Skeletal muscle tissue (tissue), 4 donors: ENCODE results near the gene TRIM36. TPM values are rescaled to one million over a fixed set of nuclear protein-coding genes. Genes with fewer than 3 reads are reported as not detected.

Experiments
- H3K27ac ChIP-seq: one replicate; pipeline ENCODE4 v1.7.0; 2013; ENCODE audit warnings: mild to moderate bottlenecking, low read depth, low read length, inconsistent platforms
- H3K27me3 ChIP-seq, 3 donors: one replicate each; pipeline ENCODE4 v1.7.0; 2013; ENCODE audit warnings: low read length in 3 of 3; ENCODE audit not compliant: control insufficient read depth in 3 of 3, insufficient read depth in 3 of 3
- H3K36me3 ChIP-seq, 3 donors: one replicate each; pipeline ENCODE4 v1.7.0; 2013; ENCODE audit warnings: low read length in 3 of 3; ENCODE audit not compliant: control insufficient read depth in 3 of 3, insufficient read depth in 3 of 3
- H3K4me1 ChIP-seq, 3 donors: one replicate each; pipeline ENCODE4 v1.7.0; 2013; ENCODE audit warnings: low read length in 3 of 3, mild to moderate bottlenecking in 3 of 3; ENCODE audit not compliant: control insufficient read depth in 3 of 3, insufficient read depth in 3 of 3
- H3K4me3 ChIP-seq, 3 donors: one replicate each; pipeline ENCODE4 v1.7.0; 2013; ENCODE audit warnings: low read length in 3 of 3
- H3K9ac ChIP-seq, 3 donors: one replicate each; pipeline ENCODE4 v1.7.0; 2013; ENCODE audit warnings: low read length in 3 of 3, mild to moderate bottlenecking in 3 of 3, moderate library complexity in 2 of 3, low read depth in 1 of 3
- H3K9me3 ChIP-seq, 3 donors: one replicate each; pipeline ENCODE4 v1.7.0; 2013; ENCODE audit warnings: low read length in 3 of 3; ENCODE audit not compliant: control insufficient read depth in 3 of 3
- total RNA-seq: library from RNA; depleted of rRNA; stranded (reverse); fragments of >200 nt; gene quantifications from one replicate; pipeline ENCODE4 v1.2.3, GENCODE V29; 2014
- donor health status: Osteomylitis.

TRIM36 gene, protein sequence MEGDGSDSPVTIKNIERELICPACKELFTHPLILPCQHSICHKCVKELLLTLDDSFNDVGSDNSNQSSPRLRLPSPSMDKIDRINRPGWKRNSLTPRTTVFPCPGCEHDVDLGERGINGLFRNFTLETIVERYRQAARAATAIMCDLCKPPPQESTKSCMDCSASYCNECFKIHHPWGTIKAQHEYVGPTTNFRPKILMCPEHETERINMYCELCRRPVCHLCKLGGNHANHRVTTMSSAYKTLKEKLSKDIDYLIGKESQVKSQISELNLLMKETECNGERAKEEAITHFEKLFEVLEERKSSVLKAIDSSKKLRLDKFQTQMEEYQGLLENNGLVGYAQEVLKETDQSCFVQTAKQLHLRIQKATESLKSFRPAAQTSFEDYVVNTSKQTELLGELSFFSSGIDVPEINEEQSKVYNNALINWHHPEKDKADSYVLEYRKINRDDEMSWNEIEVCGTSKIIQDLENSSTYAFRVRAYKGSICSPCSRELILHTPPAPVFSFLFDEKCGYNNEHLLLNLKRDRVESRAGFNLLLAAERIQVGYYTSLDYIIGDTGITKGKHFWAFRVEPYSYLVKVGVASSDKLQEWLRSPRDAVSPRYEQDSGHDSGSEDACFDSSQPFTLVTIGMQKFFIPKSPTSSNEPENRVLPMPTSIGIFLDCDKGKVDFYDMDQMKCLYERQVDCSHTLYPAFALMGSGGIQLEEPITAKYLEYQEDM
- total RNA-seq: 2.6 TPM

DNA sequence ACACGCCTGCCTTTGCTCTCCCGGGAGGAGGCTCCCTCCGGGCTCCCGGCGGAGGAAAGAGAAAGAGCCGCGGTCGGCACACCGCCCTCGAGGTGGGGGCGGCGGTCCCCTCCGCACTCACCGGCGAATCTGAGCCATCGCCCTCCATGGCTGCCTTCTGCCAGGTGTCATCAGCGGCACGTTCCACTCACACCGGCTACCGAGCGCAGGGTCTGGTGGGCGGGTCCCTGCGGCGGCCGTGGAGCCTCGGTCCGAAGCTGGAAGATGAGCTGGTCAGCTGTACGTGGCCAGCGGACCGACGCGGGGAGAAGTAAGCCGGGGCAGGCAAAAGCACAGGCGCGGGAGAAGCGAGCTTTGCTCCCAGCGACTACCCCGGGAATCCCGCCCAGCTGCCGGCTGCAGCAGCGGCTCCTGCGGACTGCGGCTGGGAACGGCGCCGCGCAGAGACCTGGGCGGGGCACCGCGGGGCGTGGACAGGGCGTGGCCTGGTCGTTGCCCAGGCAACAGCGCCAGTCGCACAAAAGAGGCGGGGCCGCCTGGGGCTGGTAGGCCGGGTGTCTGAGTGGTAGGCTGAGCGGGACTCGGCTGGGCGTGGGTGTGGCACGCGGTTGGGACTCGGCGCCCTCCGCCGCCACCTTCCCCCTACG lies at the start of gene TRIM36:
Gene TRIM36 (minus strand): TSS at position 422 of the 647 bp plus-strand sequence. CDS start 274 bp downstream, at position 148.
- peak within 1 kb of the TSS; percentile 73 to 85 (median 77) for H3K4me3 ChIP-seq
- H3K27me3 ChIP-seq: peaks cover 15 to 43% (median 25%) of the 10 kb centered on the region in 3 donors
- peaks cover 13 to 20% (median 17%) of the 10 kb centered on the region in 3 donors for H3K4me1 ChIP-seq
- H3K36me3 ChIP-seq: no peaks in the 10 kb centered on the region
- peak within 1 kb of the TSS; percentile 20 to 73 (median 64) for H3K9ac ChIP-seq
- H3K27ac ChIP-seq: no peak within 1 kb of the TSS
- H3K9me3 ChIP-seq: no peaks in the 10 kb centered on the region

DNA sequence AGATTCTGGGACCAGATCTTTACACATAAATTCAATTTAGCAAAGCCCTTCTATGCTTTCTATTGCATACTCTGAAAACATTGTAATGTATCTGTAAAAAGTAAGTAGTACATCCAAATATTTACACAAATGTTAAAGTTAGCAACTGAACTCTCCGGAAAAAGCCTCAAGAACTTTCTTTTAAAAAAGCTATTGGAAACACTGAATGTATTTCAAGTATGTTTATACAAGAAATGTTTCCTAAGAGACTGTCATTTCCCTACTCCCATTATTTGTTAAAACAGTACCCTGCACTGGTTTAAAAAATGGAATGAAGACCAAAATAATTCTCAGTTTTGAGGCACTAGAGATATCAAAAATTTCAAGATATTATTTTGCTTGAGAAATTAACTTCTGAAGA lies 44.8 kb upstream of the TRIM36 start:
- Histone ChIP-seq H3K27me3 (no peaks in the 10 kb centered on the region), H3K36me3 (peaks cover 0 to 12% (median 2%) of the 10 kb centered on the region in 3 donors), H3K9ac (no peak overlapping the region), H3K27ac (no peak overlapping the region), H3K9me3 (no peaks in the 10 kb centered on the region), H3K4me3 (no peak overlapping the region), H3K4me1 (no peaks in the 10 kb centered on the region)

DNA sequence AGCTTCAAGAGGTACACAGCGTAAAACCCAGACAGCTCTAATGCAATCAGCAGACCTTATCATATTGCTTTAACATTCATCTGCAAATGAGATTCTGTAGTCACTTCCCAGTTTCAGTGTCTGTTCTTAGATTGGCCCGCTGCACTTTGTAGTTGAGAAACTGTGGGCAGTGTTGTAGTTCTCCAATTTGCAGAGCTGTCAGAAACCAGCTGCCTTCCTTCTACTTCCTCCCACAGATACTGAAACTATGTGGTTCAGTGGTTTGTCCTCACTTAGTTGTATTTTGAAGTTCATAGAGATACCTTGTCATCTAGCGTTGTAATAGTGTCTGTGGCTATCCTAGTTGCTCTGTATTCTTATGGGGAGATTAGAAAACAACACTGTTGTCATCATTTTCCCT lies 39.6 kb upstream of the TRIM36 start:
- Histone ChIP-seq H3K27me3 (no peaks in the 10 kb centered on the region), H3K27ac (no peak overlapping the region), H3K9me3 (no peaks in the 10 kb centered on the region), H3K9ac (no peak overlapping the region), H3K4me3 (no peak overlapping the region), H3K4me1 (no peaks in the 10 kb centered on the region), H3K36me3 (peaks cover 0 to 12% (median 3%) of the 10 kb centered on the region in 3 donors)

DNA sequence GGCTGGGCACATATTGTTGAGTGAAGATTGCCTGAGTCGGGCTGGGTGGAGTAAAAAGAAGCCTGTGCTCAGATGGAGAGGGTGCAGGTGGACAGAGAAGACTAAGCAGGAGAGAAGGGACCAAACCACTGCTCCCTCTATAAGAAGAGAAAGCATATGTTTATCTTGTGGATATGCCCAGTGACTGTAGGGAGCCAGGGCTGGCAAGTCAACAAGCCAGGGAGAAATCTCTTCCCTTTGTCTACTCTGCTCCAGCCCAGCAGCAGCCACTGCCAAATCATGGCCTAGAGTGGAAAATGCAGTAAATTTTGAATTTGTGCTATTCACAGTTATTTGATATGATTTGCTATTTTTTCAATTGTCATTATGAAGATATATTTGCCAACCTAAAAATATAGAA lies 33.2 kb upstream of the TRIM36 start:
- H3K36me3 ChIP-seq: peaks cover 0 to 3% (median 0%) of the 10 kb centered on the region in 3 donors
- no peak overlapping the region for H3K27ac ChIP-seq
- no peak overlapping the region for H3K4me3 ChIP-seq
- H3K9ac ChIP-seq: no peak overlapping the region
- no peaks in the 10 kb centered on the region for H3K9me3 ChIP-seq
- no peaks in the 10 kb centered on the region for H3K27me3 ChIP-seq
- no peaks in the 10 kb centered on the region for H3K4me1 ChIP-seq

DNA sequence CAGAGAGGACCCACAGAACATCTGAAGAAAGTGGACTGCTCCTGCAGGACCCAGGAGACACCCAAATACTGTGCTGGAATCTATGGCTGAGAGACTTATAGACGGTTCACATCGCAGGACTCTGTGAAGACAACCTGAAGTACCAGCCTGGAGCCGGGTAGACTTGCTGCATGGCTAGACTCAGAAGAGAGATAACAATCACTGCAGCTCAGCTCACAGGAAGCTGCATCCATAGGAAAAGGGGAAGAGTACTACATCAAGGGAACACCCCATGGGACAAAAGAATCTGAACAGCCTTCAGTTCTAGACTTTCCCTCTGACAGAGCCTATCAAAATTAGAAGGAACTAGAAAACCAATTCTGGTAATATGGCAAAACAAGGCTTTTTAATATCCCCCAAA lies 26.5 kb upstream of the TRIM36 start:
- Histone ChIP-seq H3K27me3 (no peaks in the 10 kb centered on the region), H3K4me3 (no peak overlapping the region), H3K27ac (no peak overlapping the region), H3K4me1 (no peaks in the 10 kb centered on the region), H3K9ac (no peak overlapping the region), H3K9me3 (no peaks in the 10 kb centered on the region), H3K36me3 (no peaks in the 10 kb centered on the region)

DNA sequence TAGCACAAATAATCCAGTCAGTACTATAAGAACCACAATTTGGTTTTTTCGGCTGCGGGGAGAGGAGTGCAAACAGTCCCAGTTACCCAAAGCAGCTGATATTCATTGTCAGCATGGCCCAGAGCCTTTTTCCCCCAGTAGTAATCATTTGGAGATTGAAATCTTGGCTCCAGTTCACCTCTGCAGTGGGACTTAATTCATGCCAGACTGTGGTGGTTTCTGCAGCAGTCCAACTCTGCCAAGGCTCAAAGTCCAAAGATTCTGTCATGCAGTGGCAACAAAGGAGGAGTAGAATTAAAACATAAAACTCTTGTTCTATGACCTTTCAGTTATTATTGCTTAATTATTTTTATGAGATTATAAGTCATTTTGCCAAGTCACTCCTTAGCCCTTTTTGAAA lies 25.0 kb upstream of the TRIM36 start:
- H3K9me3 ChIP-seq: no peaks in the 10 kb centered on the region
- no peak overlapping the region for H3K4me3 ChIP-seq
- no peaks in the 10 kb centered on the region for H3K4me1 ChIP-seq
- no peak overlapping the region for H3K9ac ChIP-seq
- no peaks in the 10 kb centered on the region for H3K36me3 ChIP-seq
- H3K27me3 ChIP-seq: no peaks in the 10 kb centered on the region
- H3K27ac ChIP-seq: no peak overlapping the region

DNA sequence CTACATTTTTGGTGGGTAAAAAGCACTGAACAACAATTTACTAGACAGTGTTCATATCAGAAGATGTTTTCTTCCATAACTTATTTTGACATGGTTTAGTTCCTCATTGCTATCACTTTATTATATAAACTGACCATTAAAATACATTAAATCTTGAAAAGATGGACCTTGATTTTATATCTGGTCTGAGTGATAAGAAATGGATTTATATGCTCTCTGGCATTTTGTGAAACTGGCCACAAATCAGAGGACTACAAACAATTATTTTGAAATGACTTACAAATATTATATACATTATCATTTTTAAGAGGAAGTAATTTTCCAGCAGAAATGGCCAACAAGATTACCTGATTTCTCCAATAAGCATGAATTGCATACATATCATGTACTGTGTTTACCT lies 23.6 kb upstream of the TRIM36 start:
- Histone ChIP-seq H3K27ac (no peak overlapping the region), H3K4me1 (no peaks in the 10 kb centered on the region), H3K27me3 (no peaks in the 10 kb centered on the region), H3K9ac (no peak overlapping the region), H3K4me3 (no peak overlapping the region), H3K36me3 (no peaks in the 10 kb centered on the region), H3K9me3 (no peaks in the 10 kb centered on the region)

DNA sequence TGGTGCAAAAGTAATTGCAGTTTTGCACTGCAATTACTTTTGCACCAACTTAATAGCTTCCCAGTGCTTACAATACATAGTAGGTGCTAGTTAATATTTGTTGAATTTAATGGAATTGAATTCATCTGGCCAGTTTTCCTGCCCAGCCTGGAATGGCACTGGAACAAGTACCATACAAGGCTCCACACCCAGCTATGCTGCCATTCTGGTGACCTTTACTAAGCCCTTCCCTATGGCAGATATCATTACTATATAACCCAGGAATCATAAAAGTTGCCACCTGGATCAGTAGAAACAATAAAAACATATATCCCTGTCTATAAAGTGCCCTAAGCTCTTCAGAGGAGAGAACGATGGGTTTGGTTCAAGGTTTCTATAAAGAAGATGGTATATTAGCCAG lies 22.4 kb upstream of the TRIM36 start:
- Histone ChIP-seq H3K9ac (no peak overlapping the region), H3K9me3 (no peaks in the 10 kb centered on the region), H3K36me3 (no peaks in the 10 kb centered on the region)

DNA sequence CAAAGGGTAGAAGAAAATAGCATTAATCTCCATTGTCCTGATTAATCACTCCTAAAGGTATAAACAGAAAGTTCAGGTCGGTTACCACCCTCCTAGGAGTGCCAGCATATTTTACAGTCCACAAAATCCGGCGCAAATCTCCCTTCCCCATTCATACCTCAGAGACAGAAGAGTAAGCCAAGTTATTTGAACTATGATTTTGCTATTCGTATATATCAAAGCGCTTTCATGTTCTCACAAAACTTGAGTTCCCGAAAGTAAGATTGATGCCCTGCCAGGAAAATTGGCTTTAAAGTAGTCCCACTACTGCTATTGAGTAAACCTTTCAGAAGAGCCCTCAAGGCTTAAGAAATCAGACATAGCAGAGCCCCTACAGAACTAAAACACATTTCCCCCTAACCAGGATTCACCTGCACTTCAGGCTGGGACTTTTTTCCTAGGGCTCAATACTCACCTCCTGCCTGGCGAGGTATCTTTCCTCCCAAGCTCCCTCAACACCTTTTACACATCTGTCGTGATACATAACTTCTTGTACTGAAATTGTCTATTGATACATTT lies 21.8 kb upstream of the TRIM36 start:
- Histone ChIP-seq H3K27me3 (no peaks in the 10 kb centered on the region), H3K9ac (no peak overlapping the region), H3K4me3 (no peak overlapping the region), H3K36me3 (no peaks in the 10 kb centered on the region), H3K9me3 (no peaks in the 10 kb centered on the region), H3K27ac (no peak overlapping the region), H3K4me1 (no peaks in the 10 kb centered on the region)

More for the DNA sequence above, 22.4 kb upstream of the TRIM36 start:
- no peak overlapping the region for H3K27ac ChIP-seq
- H3K4me1 ChIP-seq: no peaks in the 10 kb centered on the region
- no peak overlapping the region for H3K4me3 ChIP-seq
- H3K27me3 ChIP-seq: no peaks in the 10 kb centered on the region
